Eye (tissue), 1 donor: ENCODE results near the gene LRRC8D.

ENCODE experiments used
- DNase-seq: peaks from one replicate; pipeline ENCODE4 v3.0.0-alpha.2; 2015

Gene LRRC8D

DNA sequence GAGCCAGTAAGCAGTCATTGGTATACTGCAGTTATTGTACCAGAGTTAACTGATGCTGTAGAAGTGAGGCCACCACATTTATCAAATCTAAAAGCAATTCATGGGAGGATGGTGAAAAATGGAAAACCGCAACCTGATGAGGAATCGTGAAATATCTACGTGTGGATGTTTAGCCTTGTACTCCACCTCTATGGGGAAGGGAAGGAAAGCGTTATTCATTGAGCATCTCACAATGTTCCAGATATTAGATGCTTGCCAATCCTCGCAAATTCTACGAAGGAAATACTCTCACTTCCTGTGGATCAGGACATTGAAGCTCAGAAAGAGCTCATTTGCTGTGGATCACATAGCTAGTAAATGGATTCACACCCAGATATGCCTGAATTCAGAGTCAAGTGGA, 77.3 kb downstream of the LRRC8D start:
- DNase-seq = no peak

DNA sequence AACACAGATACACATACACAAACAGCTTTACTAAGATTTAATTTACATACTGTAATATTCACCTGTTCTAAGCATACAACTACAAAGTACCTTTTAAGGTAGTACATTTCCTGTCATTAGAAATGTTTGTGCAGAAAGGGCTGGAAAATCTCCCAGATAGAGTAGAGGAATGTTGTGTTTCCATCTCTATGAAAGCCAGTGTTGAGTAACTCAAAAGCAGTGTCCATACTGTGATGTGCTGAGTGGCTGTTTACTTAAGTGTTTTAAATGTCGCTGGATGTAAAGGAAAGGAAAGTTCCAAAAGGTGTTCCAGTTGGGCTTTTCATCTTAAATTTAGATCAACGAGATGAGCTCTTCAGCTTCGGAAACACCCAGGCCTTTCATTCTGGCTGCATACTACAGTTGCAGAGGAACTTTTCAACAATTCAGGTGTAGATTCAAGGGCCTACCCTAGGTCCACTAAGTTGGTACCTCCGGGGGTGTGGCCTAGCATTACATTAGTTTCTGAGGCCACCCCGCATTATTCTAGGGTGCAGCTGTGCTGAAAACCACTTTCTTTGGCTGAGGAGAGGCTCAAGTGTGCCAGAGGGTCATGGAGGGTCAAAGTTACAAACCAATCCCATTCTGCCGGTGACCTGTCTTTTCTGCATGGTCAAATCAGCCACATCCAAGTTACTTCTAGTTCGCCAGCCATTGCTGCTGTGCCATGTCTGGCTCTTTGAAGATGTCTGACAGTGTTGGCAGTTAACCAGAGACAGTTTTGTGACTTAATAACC, 78.1 kb downstream of the LRRC8D start:
- no peak for DNase-seq

DNA sequence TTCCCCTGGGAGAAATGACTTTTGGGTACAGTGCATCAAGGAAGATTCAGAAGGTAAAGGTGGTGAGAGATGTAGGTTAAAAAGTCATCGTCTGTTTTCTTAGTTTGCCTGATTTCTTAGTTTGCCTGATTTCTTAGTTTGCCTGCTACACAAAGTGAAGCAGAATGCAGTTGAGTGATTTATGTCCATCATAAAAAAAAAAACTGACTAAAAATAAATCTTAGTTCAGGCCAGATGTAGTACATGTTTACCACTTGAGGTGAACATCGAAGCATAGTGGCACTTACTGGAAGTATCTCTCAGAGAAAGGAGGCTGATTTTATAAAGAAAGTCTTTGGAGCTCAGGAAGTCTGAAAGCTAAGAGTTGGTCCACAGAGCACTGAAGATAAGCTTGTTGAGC, 79.5 kb downstream of the LRRC8D start:
- DNase-seq = no peak

DNA sequence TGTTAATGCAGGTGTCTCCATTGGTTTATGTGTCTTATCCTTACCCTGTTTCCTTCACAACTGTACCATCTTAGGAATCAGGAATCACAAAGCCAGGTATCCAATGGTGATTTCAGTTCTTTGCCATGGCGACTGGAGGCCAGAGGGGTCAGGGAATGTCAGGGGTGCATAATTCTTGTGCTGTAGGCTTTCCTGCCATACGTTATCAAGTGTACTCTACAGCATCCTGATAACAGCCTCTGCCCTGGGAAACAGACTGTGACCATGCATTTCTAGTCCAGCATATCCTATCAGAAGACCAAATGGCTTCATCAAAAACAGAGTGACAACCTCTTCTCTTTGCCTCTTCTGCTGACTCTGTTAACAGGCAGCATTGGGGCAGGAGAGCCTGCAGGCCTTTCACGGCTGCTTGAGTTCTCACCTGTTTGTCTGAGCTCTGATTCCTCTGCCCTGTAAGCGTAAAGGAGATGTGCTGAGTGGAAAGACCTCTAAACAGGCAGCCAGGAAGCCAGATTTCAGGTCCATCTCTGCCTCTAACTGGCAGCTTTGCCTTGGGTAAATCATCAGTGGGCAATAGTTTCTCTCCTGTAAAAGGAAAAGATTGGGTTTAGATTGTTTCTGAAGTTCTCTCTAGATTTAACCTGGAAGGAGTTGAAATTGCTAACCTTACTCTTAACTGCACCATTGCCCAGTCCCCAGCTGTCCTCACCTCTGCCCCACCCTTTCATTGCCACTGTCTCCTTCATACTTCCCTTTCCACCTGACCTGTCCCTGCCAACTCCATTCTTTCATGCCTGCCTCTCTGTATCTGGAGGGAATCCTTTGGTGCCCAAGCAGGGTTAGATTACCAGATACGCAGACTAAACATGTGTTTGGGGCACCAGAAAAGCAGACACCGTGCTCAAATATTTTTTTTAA, 80.2 kb downstream of the LRRC8D start:
- DNase-seq = no peak

DNA sequence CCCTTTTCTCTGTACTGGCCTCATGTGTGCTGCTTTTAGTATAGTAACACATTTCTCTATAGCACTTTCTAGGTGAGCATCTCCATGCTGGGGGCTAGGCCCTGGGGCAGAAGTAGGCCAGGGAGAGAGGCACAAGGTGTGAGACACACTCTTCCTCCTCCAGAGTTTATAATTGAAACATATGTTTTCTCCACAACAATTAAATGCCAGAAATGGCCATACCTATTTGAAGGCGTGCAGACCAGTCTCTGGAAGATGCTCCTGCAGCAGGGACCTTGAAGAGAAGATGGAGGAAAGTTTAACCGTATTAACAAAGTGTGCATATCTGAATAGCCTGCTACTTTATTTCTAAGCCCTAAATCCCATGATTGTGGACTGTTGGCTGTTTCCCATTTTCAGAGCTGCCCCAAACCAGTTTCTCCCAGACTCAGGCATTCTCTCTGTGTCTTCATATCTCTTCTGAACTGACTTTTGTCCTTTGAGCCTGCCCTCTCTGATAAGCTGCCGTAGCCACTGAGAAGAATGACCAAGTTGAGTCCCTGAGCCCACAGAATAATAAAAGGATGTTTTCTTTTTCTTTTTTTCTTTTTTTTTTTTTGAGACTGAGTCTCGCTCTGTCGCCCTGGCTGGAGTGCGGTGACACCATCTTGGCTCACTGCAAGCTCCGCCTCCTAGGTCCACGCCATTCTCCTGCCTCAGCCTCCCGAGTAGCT, 81.3 kb downstream of the LRRC8D start:
- no peak for DNase-seq

DNA sequence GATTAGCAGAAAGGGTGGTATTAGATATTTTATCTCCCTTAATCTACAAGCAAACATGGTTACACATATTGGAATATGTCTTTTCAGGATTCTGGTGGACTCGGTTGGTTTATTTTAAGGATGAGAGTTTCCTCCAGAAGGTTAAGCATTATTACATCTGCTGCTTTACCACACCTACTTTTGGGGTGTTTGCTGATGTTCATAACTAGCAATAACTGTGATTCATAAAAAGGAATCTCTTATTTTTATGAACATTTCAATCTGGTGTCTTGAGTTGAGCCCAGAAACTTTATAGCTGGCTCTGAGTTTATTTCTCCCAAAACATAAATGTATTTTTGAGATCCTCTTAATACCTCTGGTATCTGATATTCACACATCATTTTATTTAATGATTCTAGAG, 82.7 kb downstream of the LRRC8D start:
- no peak for DNase-seq

DNA sequence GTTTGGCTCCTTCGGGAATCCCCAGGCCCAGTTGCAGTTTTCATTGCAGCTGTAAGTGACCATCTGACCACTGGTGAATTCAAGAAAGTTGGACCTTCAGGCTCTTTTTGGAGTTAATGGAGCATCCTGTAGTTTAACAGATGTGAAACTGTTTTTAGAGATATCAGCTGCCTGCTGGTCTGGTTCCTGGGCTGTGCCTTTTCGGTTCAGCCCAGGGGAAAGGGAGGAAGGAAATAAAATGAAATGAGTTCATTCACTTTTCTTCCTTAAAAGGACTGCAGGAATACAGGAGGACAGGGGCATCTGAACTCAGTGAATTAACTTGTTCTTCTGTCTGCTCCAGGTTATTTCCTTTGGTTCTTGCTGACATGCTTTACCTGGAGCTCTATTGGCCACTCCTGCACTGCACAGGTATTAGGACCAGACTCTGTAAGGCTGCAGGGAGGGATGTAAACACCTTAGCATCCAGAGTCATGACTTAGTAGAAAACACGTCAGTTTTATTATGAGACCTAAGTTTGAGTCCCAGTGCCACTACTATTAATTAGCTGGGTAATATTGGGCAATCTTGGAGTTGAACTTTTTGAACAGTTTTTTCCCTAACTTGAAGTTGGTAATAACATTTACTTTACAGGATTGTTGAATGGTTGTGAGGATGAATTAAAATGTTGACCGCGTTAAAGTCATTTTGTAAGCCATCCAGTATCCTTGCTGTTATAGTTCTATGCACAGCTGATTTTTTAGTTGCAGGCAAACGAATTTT, 83.6 kb downstream of the LRRC8D start:
- no peak for DNase-seq

DNA sequence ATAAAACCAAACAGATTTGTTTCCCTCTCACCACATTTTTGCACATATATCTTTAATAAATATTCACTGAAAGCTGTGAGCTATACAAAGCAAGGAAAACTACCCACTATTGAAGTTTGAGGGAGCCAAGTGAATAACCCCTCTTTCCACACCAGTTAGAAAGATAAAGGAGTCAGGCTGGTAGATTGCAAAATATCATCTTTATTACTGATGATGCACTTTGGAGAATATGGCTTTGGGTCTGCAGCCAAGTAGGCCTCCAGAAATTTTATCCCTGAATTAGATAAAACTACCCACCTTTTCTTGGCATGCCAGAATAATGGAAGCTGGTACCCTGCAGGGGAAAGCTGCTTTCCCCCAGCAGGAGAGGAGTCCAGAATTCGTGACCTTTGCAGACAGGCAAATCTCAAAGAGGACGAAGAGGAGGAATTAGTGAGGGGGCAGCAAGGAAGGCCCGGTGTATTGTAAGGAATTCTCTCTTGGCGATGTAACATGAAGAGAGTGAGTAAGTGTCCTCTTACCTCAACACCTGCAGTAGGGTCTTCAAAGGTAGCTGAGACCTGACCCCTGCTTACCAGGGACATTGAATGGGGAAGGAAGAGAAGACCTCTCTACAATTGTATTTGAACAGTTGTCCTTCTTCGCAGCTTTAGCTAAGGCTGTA, 84.7 kb downstream of the LRRC8D start:
- no peak for DNase-seq

DNA sequence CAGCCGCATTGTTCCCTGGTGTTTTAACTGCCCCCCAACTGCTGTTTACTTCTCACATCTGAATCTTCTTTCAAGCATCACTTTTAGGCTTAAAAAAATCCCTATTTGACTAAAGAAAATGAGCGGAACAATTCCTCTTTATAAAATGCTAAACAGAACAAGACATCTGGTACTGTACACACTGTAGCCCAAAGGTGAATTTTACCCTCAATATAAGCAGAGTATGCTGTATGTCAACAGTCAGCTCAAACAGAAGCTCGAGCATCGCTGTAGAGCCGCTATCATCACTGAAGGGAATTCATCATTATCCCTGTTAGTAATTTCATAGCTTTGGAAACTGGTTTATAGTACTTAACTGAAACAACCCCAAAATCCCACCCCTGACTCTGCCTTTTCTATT, 85.3 kb downstream of the LRRC8D start:
- DNase-seq = no peak

DNA sequence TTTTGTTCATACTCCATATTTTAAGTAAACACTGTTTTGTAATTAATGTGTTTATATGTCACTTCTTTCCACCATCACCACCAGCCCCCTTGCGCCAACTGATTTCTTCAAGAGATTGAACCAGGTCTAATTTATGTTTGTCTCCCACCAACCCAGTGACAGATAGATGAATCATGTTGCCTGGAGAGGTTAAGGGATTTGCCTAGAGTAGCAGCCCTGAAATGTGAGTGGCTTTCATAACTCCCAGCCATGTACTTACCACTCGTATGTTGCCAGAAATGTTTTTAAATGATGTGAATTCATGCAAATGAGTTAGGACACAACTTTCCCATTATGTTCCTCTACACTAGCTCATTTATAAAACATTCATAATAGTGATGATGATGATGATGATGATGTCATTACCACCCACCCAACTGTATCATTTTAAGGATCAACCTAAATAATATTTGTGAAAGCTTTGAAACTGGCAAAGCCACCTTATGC, 86.9 kb downstream of the LRRC8D start:
- DNase-seq = no peak

DNA sequence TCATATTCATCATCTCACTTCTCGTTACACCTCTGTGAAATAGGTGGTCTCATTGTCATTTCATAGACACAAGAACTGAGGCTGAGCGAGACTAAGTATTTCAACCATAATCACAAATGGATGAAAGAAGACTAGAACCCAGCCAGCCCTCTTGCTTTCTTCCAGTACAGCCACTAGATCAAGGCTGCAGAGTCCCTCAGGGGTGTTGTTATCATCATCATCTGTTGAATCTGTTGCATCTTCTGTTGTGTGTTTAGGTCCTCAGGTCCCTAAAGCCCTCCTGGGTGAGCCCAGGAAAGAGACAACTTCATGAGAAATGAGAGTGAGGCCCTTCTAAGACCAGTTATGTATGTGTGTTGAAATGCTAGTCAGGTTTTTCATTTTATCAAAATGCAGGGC, 87.4 kb downstream of the LRRC8D start:
- no peak for DNase-seq

DNA sequence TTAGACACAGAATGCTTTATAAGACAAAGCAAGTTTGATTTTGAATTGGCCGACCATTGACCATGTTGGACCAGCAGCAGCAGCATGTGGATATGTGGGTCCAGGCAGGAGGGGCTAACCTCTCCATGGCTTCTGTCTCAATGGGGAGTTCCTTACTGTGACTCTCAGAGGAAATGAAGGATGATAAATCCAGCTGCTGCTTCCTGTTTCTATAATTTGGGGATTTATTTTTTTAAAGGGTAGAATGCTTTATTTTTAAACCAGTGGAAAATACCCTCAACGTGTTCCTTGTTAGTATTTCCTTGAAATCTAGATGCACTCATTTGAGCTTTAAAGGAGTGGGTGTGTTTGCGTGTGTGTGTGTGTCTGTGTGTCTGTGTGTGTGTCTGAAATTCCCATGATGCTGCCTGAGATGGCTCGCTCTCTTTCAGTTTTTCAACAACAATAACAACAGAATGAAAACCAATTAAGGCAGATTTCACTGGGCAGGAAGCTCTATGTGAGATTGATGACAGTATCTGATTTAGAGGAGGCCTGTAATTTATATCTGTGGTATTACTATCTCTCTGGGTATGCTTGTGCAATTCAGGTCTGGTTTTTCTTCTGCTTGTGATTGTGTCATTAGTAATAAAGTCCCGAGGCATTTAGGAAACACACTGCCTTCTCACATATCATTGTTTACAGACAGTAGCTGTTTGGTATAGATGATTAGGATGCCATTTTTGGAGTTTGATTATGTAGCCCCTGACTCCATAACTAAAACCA, 88.0 kb downstream of the LRRC8D start:
- DNase-seq = no peak

DNA sequence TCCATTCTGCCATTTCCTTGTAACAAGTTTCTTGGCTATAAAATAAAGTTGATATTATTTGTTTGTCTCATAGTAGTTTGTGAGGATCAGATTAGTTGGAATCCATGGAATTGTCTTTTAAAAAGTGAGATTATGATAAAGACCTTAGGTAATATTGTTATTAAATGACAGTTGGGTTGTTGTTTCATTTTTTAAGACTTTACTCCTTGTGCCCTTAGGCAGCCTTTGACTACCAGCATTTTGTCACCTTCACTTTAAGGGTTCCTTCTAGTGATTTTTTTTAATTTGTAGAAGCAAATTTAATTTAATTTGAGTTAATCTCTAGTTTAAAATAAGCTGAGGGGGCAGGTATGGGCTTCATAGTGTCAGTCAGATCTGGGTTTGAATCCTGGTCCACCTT, 89.4 kb downstream of the LRRC8D start:
- no peak for DNase-seq

DNA sequence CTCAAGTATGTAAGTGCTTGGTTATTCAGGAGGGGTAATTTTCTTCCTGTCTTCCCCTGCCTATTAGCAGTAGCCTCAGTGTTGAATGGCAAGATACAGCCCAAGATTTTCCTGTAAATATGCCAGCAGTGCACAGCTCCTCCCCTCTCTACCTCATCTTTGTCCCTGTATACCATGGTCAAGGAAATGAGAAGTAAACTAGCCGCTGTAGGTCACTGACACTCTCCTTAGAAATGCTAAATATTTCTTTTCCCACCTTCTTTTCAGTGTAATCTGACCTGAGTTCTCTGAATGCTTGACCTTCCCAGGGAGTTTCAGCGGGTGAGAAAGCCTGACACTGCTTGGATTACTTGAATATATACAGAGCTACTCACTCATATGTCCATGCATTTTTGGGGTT, 89.9 kb downstream of the LRRC8D start:
- peak; percentile 31 for DNase-seq

DNA sequence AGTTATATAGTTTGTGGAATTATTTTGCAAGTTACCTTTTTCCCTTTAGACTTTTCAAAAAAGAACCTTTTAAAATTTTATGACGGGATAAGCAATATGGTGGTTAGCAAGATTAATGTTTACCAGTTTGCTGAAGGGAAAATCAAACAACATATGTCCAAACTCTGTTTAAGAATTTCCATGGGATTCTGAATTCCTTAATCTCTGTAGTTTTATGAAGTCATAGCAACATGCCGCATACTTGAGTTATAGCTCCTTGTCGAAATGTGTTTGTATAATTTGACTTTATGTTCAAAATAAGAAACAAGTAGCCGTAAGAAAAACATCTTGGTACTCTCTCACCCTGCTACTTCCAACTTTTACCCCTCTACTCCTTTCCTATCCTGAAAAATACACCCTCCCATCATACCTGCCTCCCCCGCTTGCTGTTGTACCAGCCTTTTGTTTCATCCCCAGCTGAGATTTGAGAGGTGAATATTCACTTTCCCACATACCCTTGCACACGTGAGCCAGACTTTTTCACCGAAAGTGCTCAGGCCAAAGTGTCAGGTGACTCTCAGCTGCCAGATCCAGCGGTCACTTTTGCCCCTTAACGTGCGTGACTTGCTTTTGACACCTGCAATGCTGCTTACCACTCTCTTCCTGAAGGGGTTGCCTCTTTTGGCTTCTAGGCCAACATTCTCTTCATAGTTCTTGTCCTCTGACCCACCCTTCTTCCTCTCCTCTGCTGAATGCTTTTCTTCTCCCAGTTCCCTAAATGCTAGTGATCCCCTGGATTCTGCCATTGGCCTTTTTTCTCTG, 90.6 kb downstream of the LRRC8D start:
- no peak for DNase-seq

DNA sequence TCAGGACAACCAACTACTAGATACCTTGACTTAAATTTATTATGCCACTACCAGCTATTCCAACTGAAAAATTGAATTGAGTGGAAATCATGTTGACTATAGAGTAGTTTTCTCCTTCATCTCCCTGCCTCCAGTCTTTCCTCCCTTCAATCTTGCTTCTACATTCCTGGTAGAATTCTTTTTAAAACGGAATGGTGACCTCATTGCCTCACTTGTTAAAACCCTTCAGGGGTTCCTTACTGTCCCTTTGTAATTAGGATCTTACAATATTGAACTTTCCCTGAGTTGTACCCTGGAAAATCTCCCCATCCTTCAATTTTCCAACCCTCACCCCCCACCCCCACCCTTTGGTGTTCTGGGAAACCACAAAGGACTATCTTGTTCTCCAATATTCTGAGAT, 91.2 kb downstream of the LRRC8D start:
- DNase-seq = no peak

DNA sequence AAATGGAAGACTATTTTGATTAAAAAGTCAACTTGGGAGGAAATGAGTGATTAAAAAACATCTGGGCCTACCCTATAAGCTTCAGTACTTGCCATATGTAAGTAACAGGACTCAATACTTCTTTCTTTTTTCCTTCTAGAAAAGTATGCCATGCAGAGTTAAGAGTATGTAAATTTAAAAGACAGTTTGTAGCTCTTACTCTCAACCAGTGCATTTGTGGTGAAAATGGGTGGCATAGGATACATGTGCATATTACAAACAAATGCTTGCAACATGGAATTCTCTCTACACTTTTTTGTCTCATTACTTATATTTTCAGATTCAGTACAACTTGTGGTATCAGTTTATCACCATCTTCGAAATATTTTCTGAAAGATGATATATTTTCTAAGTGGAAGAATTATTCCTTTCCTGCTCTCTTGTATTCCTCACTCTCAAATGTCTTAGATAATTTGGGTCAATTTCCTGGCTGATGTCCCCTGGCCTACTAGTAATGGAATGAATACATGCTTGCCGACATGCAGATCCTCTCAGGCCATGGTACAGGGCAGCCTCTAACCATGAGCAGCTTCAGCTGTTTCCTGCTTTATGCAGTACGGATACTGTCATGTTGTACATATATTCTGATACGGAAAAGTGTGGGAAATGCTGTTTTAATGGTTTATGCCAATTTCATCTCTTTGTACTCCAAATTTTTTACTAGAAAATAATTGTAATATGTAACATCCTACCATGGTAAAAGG, 92.7 kb downstream of the LRRC8D start:
- no peak for DNase-seq

DNA sequence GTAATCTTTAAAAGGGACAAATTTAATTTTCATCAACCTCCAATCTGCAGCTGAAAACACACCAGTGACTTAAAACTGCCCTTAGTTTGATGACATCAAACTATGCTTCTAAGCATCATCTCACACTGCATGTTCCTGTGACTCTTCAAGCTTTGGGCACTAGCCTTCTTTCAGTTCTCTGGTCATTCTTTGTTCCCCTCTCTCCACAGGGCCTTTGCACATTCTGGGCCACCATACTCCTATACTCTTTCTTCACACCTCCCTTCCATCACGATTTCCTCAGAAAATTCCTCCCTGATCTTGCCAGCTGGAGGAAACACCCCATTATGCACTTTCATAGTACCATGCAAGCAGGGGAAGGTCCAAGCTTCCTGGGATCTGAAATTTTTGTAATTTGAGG, 96.5 kb downstream of the LRRC8D start:
- no peak for DNase-seq

DNA sequence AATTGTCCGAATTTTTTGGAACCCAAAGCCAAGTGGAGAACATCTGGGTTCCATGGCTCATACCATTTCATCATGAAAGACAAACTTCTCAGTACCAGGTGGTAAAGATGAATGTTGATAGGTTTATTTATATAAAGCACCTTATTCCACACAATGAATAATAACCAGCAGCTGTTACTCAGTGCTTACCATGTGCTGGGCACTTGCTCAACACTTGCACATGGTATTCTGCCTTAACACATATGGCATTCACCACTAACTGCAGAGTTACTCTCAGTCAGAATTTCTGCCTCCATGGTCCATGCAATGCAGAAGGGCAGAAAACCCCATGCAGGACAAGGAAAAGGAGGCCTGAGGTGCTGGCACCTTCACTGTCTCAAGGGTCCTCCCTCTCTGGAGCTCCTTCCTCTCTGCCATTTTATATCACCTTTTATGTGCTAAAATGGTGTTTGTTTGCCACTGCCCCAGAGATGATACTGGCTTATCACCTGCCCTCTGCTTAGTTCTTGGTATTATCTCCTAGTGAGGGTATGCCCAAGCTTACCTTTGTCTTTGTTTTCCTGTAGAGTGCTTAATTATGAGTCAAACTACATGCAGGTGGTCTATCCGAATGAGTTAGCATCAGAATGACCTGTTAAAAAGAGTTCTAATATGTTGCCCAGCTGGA, 97.4 kb downstream of the LRRC8D start:
- no peak for DNase-seq
